ENCODE results near the gene ZSCAN10. TPM values are rescaled to one million over a fixed set of nuclear protein-coding genes. Genes with fewer than 3 reads are reported as not detected.

ZSCAN10 gene
- total and polyA plus RNA-seq, 2 of the 13 experiments (the other 11 are each of a cell fraction or from before 2014, with no cell fraction given) = not detected

GRCh38 chr16:3123986-3124886 lies 25.1 kb upstream of the ZSCAN10 start (continued):
- TF ChIP-seq PPARG (CRISPR knock-in tag; conservative IDR thresholded peaks at IDR 0.05) (no peak), ZNF788 (CRISPR knock-in tag; IDR thresholded peaks at IDR 0.05; ENCODE audit: borderline replicate concordance) (peak; percentile 70; the same call in 1 of the 2 replicates), GATAD1 (CRISPR knock-in tag; IDR thresholded peaks at IDR 0.05) (peak; percentile 75; the same call in 1 of the 2 replicates), ZNF138 (CRISPR knock-in tag; IDR thresholded peaks at IDR 0.05; ENCODE audit: low read depth) (no peak), ZNF24 (IDR thresholded peaks at IDR 0.05) (no peak), SKI (IDR thresholded peaks at IDR 0.05; ENCODE audit: partially characterized antibody) (no peak), ONECUT2 (CRISPR knock-in tag; IDR thresholded peaks at IDR 0.05) (no peak), PHF20 (CRISPR knock-in tag; IDR thresholded peaks at IDR 0.05) (peak; percentile 79), RAD51 (IDR thresholded peaks at IDR 0.05; ENCODE audit: borderline replicate concordance) (no peak), HDAC6 (IDR thresholded peaks at IDR 0.05; ENCODE audit: low read depth, low read length) (no peak), PITX1 (CRISPR knock-in tag; IDR thresholded peaks at IDR 0.05) (0 out of 2 replicates have a peak, but pooled peaks have one; percentile 38), PREB (CRISPR knock-in tag; IDR thresholded peaks at IDR 0.05) (no peak), ZNF784 (CRISPR knock-in tag; IDR thresholded peaks at IDR 0.05; ENCODE audit: borderline replicate concordance) (no peak), SATB2 (CRISPR knock-in tag; IDR thresholded peaks at IDR 0.05) (no peak), ZNF652 (CRISPR knock-in tag; IDR thresholded peaks at IDR 0.05; ENCODE audit: borderline replicate concordance, low read depth) (no peak), CBX2 (IDR thresholded peaks at IDR 0.05; ENCODE audit: low read depth, low read length) (no peak), CBX2 (CRISPR knock-in tag; IDR thresholded peaks at IDR 0.05; ENCODE audit: low read depth) (no peak), GABPA (IDR thresholded peaks at IDR 0.05; ENCODE audit: low read depth, low read length) (peak; percentile 66), GABPA (CRISPR knock-in tag; IDR thresholded peaks at IDR 0.05; ENCODE audit: low read depth) (peak; percentile 86), ETV5 (CRISPR knock-in tag; IDR thresholded peaks at IDR 0.05; ENCODE audit: borderline replicate concordance) (peak; percentile 79; the same call in 1 of the 2 replicates), RFX1 (IDR thresholded peaks at IDR 0.05) (peak; percentile 95), ETV6 (CRISPR knock-in tag; conservative IDR thresholded peaks at IDR 0.05) (no peak), IRF2 (CRISPR knock-in tag; IDR thresholded peaks at IDR 0.05) (no peak; the same call in 1 of the 2 replicates), ERF (CRISPR knock-in tag; IDR thresholded peaks at IDR 0.05) (peak; percentile 63; the same call in 1 of the 2 replicates)
- TF ChIP-seq, protein P1, sequence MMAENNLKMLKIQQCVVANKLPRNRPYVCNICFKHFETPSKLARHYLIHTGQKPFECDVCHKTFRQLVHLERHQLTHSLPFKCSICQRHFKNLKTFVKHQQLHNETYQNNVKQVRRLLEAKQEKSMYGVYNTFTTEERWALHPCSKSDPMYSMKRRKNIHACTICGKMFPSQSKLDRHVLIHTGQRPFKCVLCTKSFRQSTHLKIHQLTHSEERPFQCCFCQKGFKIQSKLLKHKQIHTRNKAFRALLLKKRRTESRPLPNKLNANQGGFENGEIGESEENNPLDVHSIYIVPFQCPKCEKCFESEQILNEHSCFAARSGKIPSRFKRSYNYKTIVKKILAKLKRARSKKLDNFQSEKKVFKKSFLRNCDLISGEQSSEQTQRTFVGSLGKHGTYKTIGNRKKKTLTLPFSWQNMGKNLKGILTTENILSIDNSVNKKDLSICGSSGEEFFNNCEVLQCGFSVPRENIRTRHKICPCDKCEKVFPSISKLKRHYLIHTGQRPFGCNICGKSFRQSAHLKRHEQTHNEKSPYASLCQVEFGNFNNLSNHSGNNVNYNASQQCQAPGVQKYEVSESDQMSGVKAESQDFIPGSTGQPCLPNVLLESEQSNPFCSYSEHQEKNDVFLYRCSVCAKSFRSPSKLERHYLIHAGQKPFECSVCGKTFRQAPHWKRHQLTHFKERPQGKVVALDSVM (CRISPR knock-in tag; IDR thresholded peaks at IDR 0.05) = no peak
- TF ChIP-seq, protein P2, sequence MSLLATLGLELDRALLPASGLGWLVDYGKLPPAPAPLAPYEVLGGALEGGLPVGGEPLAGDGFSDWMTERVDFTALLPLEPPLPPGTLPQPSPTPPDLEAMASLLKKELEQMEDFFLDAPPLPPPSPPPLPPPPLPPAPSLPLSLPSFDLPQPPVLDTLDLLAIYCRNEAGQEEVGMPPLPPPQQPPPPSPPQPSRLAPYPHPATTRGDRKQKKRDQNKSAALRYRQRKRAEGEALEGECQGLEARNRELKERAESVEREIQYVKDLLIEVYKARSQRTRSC (CRISPR knock-in tag; IDR thresholded peaks at IDR 0.05; ENCODE audit: low read depth) = no peak
